Measurements from ENCODE around the gene SGPP2. TPM values are rescaled to one million over a fixed set of nuclear protein-coding genes. Genes with fewer than 3 reads are reported as not detected.

Gene SGPP2
- total and polyA plus RNA-seq, 8 donors = 0.80 to 10.4 (median 3.6) TPM

- TF ChIP-seq CTCF (IDR thresholded peaks at IDR 0.05) = no peak
These were observed 5.6 kb upstream of the SGPP2 start for GRCh38 chr2:222418739-222419138.

GRCh38 chr2:222420508-222420907 lies 3.8 kb upstream of the SGPP2 start:
- H3K4me3 ChIP-seq = no peak overlapping the region
- H3K9me3 ChIP-seq = no peaks in the 10 kb centered on the region
- no peak for TF ChIP-seq CTCF (IDR thresholded peaks at IDR 0.05)
- DNase-seq (no peak), FAIRE-seq (no peak), ATAC-seq (no peak)
- no peaks in the 10 kb centered on the region for H3K4me1 ChIP-seq
- intact Hi-C loops (cut with DNase I) = no loop called here
- no peak overlapping the region for H3K27ac ChIP-seq
- H3K27me3 ChIP-seq = peaks cover 0 to 3% (median 0%) of the 10 kb centered on the region in 4 donors
- H3K36me3 ChIP-seq = no peaks in the 10 kb centered on the region
- WGBS, 2 donors = 47 to 68% methylated on average over 1 of the region's 1 CpG

More at GRCh38 chr2:222418739-222419138, 5.6 kb upstream of the SGPP2 start:
- DNase-seq = no peak
- intact Hi-C loops (cut with DNase I) = no loop called here
- H3K27me3 ChIP-seq = peaks cover 0 to 3% (median 0%) of the 10 kb centered on the region in 4 donors
- H3K4me1 ChIP-seq = no peaks in the 10 kb centered on the region
- no peaks in the 10 kb centered on the region for H3K36me3 ChIP-seq
- H3K27ac ChIP-seq = no peak overlapping the region
- H3K9me3 ChIP-seq = no peaks in the 10 kb centered on the region
- FAIRE-seq = no peak
- no peak for ATAC-seq
- no peak overlapping the region for H3K4me3 ChIP-seq

GRCh38 chr2:222421626-222422025 lies 2.7 kb upstream of the SGPP2 start:
- DNase-seq (no peak), FAIRE-seq (no peak), ATAC-seq (no peak)
- no peaks in the 10 kb centered on the region for H3K9me3 ChIP-seq
- TF ChIP-seq CTCF (IDR thresholded peaks at IDR 0.05) = no peak
- H3K4me1 ChIP-seq = no peaks in the 10 kb centered on the region
- H3K27me3 ChIP-seq = peaks cover 0 to 3% (median 0%) of the 10 kb centered on the region in 4 donors
- H3K4me3 ChIP-seq = no peak overlapping the region
- WGBS, 2 donors = 53 to 63% methylated on average over 1 of the region's 1 CpG
- intact Hi-C loops (cut with DNase I) = no loop called here
- no peak overlapping the region for H3K27ac ChIP-seq
- no peaks in the 10 kb centered on the region for H3K36me3 ChIP-seq

GRCh38 chr2:222423186-222423585 lies 1.2 kb upstream of the SGPP2 start:
- Histone ChIP-seq H3K9me3 (no peaks in the 10 kb centered on the region), H3K27me3 (peaks cover 0 to 3% (median 0%) of the 10 kb centered on the region in 4 donors), H3K36me3 (no peaks in the 10 kb centered on the region), H3K4me3 (no peak overlapping the region), H3K4me1 (no peaks in the 10 kb centered on the region), H3K27ac (no peak overlapping the region)
- DNase-seq = no peak
- whole genome bisulfite sequencing, 2 donors = 68 to 69% methylated on average over 3 of the region's 3 CpGs
- intact Hi-C loops (cut with DNase I) = no loop called here
- no peak for FAIRE-seq
- ATAC-seq = no peak
- no peak for TF ChIP-seq CTCF (IDR thresholded peaks at IDR 0.05)

- Histone ChIP-seq H3K36me3 (no peaks in the 10 kb centered on the region), H3K9me3 (no peaks in the 10 kb centered on the region), H3K4me3 (peak overlapping the region; percentile 42 to 70 (median 45)), H3K27me3 (peaks cover 0 to 3% (median 0%) of the 10 kb centered on the region in 4 donors), H3K27ac (peak overlapping the region in 2 of 4 donors; percentile 51 to 75), H3K4me1 (no peaks in the 10 kb centered on the region)
- ATAC-seq (peak; percentile 40 to 61 (median 50)), DNase-seq (no peak), FAIRE-seq (no peak)
- intact Hi-C loops (cut with DNase I) = no loop called here
- 20 to 21% methylated on average over 23 of the region's 23 CpGs for WGBS, 2 donors
- no peak for TF ChIP-seq CTCF (IDR thresholded peaks at IDR 0.05)
These were observed 589 bp upstream of the SGPP2 start for GRCh38 chr2:222423632-222424275.

Data from pancreas (tissue), 10 donors.